EH (cell line): ENCODE data around the gene RNF41.
A peak's percentile ranks its signal among the peaks of the same experiment; 100 is the strongest.
"Not testable (repeated sequence)": the region's sequence is repeated elsewhere in the genome, so short reads cannot be mapped to it uniquely, and the experiment has no call there.

Experiments used
- DNase-seq: peaks from one replicate; pipeline ENCODE4 v3.0.0-alpha.2; 2015; ENCODE audit warnings: low read depth

The RNF41 gene

GRCh38 chr12:56221757-56222530, at the start of gene RNF41:
Gene RNF41, minus strand, starts transcription at chr12:56221922. Its CDS starts 7,875 bp downstream, at chr12:56214047.
- DNase-seq = peak; percentile 99

- DNase-seq = peak; percentile 50
These were observed 49.3 kb upstream of the RNF41 start for GRCh38 chr12:56271031-56271430.

DNA sequence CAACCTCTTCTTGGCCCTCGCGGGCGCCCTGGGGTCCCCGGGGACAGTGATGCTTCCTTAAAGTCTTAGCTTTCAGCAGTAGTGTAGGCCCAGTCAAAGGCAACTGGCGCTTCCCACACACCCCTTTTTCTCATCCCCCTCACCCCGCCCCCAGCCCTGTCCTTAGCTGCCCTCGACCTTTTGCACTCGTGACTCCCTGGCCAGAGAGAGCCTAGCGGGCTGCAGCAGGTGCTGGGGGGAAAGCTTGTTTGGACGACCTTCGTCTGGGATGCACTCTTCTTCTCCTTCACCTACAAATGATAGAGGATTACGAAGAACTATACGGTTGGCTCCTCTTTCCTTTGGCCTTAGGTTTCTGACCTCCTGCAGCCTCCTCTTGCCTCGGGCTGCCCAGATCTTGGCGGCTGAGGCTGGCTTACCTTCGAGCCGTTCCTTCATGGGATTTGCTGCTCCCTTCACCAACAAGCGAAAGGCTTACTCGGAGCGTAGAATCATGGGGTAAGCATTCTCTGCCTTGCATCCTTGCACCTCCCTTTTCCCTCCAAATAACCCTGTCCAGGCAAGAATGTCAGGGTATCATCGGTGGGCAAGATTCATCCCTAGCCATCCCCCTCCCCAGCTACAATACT, 45.8 kb upstream of the RNF41 start:
- DNase-seq = no peak

- DNase-seq = peak; percentile 89
These were observed 45.1 kb upstream of the RNF41 start, which contains the start of gene COQ10A for GRCh38 chr12:56266693-56267442. Gene COQ10A, plus strand, starts transcription at chr12:56266942. Its CDS starts 177 bp downstream, at chr12:56267119.

- not testable (repeated sequence) for DNase-seq
These were observed 44.5 kb upstream of the RNF41 start for GRCh38 chr12:56266068-56266692.

GRCh38 chr12:56262955-56263354, 41.2 kb upstream of the RNF41 start:
- DNase-seq = not testable (repeated sequence)

DNA sequence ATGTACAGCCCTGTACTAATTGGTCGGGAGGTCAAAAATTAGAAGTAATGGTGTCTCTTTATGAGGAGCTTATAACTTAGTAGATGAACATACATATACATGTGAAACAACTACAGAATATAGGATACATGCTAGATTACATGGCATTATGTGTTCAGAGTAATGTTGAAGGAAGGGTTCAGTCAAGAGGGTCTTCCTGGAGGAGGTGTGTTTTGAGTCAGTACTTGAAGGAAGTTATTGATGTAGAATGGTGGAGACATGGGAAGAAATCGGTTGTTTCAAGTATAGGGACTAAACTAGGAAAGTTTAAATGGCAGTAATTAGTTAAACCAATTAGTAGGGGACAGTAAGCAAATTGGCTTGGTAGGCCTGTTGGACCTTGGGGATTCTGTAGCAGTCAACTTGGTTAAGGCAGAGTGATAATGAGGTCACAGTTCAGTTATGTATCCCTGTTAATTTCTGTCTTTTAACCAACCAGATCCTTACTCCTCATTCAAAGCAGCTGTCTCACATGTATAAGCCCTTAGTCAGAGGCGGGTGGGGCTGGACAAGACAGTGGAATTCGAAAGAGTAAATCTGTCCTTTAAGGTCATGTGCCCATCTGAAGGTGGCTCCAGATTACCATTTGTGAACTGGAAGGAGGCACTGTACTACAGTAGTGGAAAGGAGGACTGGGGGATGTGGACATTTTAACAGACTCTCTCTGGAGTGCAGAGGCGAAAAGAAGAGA, 39.9 kb upstream of the RNF41 start:
- DNase-seq = peak; percentile 94

GRCh38 chr12:56260921-56261320, 39.2 kb upstream of the RNF41 start:
- DNase-seq = no peak

GRCh38 chr12:56260380-56260779, 38.7 kb upstream of the RNF41 start:
- no peak for DNase-seq

- no peak for DNase-seq
These were observed 37.1 kb upstream of the RNF41 start for GRCh38 chr12:56258820-56259183.

DNA sequence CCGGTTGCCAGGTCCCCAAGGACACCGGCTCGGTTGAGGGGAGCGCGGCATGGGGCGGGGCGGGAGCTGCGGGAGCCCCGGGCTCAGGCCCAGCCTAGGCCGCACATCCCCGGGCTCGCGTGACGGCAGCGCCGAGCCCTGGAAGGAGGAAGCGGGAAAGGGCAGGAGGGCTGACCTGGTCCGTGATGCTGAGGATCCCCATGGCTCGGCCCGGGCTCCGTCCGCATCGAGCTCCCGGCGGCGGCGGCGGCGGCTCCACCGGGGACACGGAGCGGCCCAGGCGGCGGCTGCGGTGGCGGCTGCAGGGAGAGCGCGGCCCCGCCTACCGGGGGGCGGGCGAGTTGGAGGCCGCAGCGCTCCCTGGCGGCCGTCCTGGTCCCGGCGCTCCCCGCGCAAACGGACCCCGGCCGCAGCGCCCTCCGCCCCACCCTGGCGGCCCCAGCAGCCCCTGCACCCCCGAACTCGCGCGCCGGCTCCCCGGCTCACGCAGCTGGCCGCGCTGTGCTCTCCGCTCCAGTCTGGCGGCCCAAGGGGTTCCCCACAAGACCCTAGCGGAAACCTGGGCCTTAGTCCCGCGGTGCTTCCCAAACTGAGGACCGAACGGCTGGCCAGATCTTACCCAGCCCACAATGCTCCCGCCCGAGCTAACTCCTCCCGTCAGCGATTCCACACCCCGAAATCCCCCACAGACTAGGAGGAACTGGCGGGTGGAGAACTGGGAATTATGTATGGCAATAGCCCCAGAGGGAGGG, 36.5 kb upstream of the RNF41 start, which contains the start of gene ANKRD52:
Gene ANKRD52, minus strand, starts transcription at position 317 of the 752 bp plus-strand sequence. Its CDS starts 115 bp downstream, at position 202.
- peak; percentile 81 for DNase-seq

DNA sequence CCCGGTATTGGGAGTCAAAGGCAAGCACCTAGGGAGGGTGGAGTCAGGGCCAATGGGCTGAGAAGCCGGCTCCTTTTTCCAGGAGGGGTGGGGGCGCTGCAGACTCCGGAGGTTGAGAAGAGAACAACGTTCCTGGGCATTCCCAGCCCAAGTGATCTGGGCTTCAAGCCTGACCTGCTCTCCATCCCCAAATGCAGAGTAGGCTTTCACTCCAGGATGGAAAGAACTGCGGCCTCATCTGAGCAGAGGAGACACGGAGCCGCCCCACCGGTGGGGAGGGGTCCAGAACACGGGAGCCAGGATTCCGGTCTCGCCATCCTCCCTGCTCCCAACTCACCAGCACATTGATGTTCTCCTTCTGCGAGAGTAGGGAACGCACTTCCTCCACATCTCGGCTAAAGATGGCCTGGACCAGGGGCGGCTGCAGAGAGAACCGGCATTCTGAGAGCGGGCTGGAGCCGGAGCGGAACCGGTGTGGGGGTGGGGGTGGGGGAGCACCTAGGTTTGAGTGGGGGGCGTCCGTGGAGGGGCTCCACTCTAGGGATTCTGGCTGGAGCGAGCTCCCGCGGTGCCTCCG, 35.9 kb upstream of the RNF41 start:
- peak; percentile 50 for DNase-seq

DNA sequence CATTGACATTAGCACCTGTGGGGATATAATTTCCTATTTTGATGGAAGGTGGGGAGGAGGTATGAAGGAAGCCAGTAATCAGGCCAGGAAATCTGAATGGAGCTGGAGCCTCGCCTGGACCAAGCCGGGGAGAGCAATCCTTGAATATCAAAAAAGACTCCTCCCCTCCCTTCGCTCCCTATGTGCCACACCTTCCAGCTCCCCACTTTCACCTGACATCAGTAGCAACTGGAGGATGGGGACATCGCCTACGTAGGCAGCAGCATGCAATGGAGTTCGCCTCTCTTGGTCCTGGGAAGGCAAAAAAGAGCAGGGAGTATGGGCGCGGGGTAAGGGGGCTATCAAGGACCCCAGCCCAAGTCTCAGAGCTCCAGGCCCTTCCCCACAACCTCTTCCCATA, 35.3 kb upstream of the RNF41 start:
- no peak for DNase-seq

GRCh38 chr12:56256326-56256960, 34.7 kb upstream of the RNF41 start:
- DNase-seq = peak; percentile 67

GRCh38 chr12:56255671-56256070, 33.9 kb upstream of the RNF41 start:
- no peak for DNase-seq

DNA sequence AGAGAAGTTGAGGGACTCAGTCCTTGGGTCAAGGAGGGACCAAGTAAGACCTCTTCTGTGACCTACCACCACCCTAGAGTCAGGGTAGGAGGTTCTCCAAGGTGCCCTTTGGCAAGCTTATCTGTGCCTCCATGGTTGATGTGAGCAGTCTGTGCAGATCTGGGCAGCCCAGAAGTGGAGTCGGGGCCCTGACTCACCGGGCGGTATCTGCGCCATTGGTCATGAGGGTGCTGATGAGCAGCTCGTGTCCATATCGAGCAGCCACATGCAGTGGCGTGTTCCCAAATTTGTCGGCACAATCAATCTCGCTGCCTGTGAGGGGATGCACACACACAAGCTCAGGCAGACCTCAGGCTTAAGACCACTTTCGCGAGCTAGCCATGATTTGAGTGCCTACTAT, 31.4 kb upstream of the RNF41 start:
- no peak for DNase-seq

DNA sequence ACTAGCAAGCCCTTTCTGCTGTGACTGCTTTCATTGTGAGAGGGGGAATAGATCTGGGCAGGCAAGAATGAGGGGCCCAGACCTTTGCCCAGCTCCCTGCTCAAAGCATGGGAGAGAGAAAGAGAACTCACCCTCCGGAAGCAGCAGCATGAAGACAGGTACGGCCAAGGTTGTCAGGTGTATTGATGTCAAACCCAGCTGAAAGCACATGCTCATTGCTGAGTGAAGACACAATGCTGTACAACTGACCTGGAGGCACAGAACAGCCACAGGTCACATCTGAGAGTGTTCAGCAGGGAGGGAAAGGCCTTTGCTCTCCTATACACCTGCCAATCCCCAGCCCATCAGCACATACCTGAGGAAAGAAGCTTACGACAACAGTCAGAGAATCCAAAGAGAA, 30.9 kb upstream of the RNF41 start:
- DNase-seq = no peak

- no peak for DNase-seq
These were observed 27.0 kb upstream of the RNF41 start for GRCh38 chr12:56248711-56249110.

DNA sequence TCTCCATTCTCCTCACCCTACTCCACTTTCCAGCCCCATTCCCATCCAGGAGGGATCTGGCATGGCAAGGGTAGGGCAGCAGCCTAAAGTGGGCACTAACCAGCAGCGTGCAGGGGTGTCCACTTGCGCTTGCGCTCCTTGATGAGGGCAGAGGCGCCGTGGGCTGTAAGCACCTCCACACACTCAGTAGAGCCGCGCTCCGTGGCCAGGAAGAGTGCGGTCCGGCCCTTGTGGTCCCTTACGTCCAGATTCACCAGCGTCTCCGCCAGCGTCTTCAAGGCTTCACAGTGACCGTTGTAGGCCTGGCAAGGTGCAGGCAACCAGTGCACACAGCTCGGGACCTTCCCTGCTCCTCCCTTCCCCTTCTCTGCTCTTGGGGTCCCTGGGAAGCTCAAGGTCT, 26.2 kb upstream of the RNF41 start:
- DNase-seq = no peak

DNA sequence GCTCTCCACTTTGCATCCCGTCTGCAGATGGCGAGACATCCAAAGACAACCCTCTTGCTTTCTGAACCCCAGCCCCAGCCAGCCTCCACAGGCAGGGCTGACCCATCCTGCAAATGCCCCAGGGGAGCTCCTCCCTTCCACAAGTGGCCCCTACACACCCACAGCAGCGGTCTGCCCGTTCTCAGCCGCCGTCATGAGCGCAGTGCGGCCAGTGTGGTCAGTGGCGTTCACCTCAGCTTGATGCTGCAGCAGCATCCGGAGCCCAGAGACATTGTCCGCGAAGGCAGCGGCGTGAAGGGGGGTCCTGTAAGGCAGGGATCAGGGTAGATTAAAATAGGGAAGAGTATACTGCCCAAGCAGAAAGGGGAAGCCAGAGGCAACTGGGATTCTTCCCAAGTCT, 22.8 kb upstream of the RNF41 start:
- no peak for DNase-seq
